ENCODE measurements around the gene NQO2. TPM values are rescaled to one million over a fixed set of nuclear protein-coding genes. Genes with fewer than 3 reads are reported as not detected.

The NQO2 gene
- total and polyA plus RNA-seq, 2 of the 13 experiments (the other 11 are each of a cell fraction or from before 2014, with no cell fraction given), result 32.2 to 56.5 TPM

- TF ChIP-seq, protein P1, sequence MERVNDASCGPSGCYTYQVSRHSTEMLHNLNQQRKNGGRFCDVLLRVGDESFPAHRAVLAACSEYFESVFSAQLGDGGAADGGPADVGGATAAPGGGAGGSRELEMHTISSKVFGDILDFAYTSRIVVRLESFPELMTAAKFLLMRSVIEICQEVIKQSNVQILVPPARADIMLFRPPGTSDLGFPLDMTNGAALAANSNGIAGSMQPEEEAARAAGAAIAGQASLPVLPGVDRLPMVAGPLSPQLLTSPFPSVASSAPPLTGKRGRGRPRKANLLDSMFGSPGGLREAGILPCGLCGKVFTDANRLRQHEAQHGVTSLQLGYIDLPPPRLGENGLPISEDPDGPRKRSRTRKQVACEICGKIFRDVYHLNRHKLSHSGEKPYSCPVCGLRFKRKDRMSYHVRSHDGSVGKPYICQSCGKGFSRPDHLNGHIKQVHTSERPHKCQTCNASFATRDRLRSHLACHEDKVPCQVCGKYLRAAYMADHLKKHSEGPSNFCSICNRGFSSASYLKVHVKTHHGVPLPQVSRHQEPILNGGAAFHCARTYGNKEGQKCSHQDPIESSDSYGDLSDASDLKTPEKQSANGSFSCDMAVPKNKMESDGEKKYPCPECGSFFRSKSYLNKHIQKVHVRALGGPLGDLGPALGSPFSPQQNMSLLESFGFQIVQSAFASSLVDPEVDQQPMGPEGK (CRISPR knock-in tag; IDR thresholded peaks at IDR 0.05), result peak; percentile 98
- TF ChIP-seq RBAK (CRISPR knock-in tag; IDR thresholded peaks at IDR 0.05) (peak; percentile 35; the same call in 1 of the 2 replicates), ZFP36L1 (CRISPR knock-in tag; IDR thresholded peaks at IDR 0.05) (no peak; the same call in 1 of the 2 replicates), HNRNPH1 (optimal IDR thresholded peaks at IDR 0.05; ENCODE audit: low read depth, low read length) (peak; percentile 76), ZNF264 (CRISPR knock-in tag; IDR thresholded peaks at IDR 0.05) (peak; percentile 63; the same call in 1 of the 2 replicates), PHB2 (IDR thresholded peaks at IDR 0.05; ENCODE audit: partially characterized antibody) (no peak), HNRNPLL (IDR thresholded peaks at IDR 0.05; ENCODE audit: low read depth, low read length, poor library complexity, severe bottlenecking) (peak; percentile 92), LRRFIP1 (CRISPR knock-in tag; conservative IDR thresholded peaks at IDR 0.05) (no peak), ZBTB42 (CRISPR knock-in tag; IDR thresholded peaks at IDR 0.05) (no peak; the same call in 1 of the 2 replicates), ZNF768 (CRISPR knock-in tag; IDR thresholded peaks at IDR 0.05) (peak; percentile 74; the same call in 1 of the 2 replicates), BHLHE40 (IDR thresholded peaks at IDR 0.05; ENCODE audit: low read length) (peak; percentile 70), PRPF4 (IDR thresholded peaks at IDR 0.05; ENCODE audit: low read depth, low read length, poor library complexity, severe bottlenecking) (no peak), RFX3 (CRISPR knock-in tag; IDR thresholded peaks at IDR 0.05) (no peak)
- TF ChIP-seq, protein P2, sequence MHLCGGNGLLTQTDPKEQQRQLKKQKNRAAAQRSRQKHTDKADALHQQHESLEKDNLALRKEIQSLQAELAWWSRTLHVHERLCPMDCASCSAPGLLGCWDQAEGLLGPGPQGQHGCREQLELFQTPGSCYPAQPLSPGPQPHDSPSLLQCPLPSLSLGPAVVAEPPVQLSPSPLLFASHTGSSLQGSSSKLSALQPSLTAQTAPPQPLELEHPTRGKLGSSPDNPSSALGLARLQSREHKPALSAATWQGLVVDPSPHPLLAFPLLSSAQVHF (CRISPR knock-in tag; IDR thresholded peaks at IDR 0.05), result peak; percentile 84; the same call in 1 of the 2 replicates
Observed at GRCh38 chr6:2988426-2989331, 11.0 kb upstream of the NQO2 start (continued).
